Measurements from ENCODE around the gene EMC10.

EMC10 gene

DNA sequence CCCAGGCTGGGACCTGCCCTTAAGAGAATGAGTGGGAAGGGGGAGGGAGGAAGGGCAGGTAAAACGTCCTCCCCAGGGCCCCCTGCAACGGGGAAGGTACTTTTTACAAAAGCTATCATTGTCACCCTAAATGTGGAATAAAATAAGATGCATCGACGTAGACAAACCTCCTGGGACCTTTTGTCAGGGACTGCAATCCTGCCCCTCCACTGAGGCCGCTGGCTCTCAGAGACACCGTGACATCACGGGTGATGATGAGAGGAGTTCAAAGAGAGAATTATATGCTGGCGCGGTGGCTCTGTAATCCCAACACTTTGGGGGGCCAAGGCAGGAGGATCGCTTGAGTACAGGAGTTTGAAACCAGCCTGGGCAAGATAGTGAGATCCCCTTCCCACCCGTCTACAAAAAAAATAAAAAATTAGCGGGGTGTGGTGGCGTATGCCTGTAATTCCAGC lies 45.4 kb upstream of the EMC10 start:
- no peak overlapping the region for H3K4me3 ChIP-seq (ENCODE audit: low read depth, low read length)
- TF ChIP-seq ZFHX2 (tag by site-specific recombination; conservative IDR thresholded peaks at IDR 0.05) (0 out of 2 replicates have a peak, but pooled peaks have one; percentile 2), ZNF121 (tag by site-specific recombination; IDR thresholded peaks at IDR 0.05) (peak; percentile 89), ZNF169 (tag by site-specific recombination; IDR thresholded peaks at IDR 0.05) (no peak)
- ChIA-PET POLR2A (interaction anchor here (0.7 kb wide), 1 partner anchor 70 kb away, joined by 3 read pairs; no protein-coding TSS in a partner anchor), CTCF (interaction anchor here (1.4 to 1.6 kb wide), 3 partner anchors 16 to 30 kb away, joined by 4 to 8 read pairs (median 5); no protein-coding TSS in a partner anchor)
- H3K36me3 ChIP-seq (ENCODE audit: control insufficient read depth in 2 of 2, insufficient read depth in 1 of 2, low read length in 2 of 2), result no peaks in the 10 kb centered on the region
- peaks cover 11% of the 10 kb centered on the region for H3K4me1 ChIP-seq (ENCODE audit: control insufficient read depth, insufficient read depth, low read length)
- H3K9me3 ChIP-seq (ENCODE audit: control insufficient read depth, insufficient read depth, low read depth, low read length), result no peaks in the 10 kb centered on the region
- H3K27ac ChIP-seq (ENCODE audit: extremely low read depth, low read depth, low read length), result no peak overlapping the region

GRCh38 chr19:50431343-50432220 lies 44.7 kb upstream of the EMC10 start:
- Histone ChIP-seq H3K36me3 (ENCODE audit: control insufficient read depth in 2 of 2, insufficient read depth in 1 of 2, low read length in 2 of 2) (no peaks in the 10 kb centered on the region), H3K27ac (ENCODE audit: extremely low read depth, low read depth, low read length) (no peak overlapping the region; the same call in 1 of the 2 replicates), H3K9me3 (ENCODE audit: control insufficient read depth, insufficient read depth, low read depth, low read length) (no peaks in the 10 kb centered on the region), H3K4me1 (ENCODE audit: control insufficient read depth, insufficient read depth, low read length) (peaks cover 11% of the 10 kb centered on the region), H3K4me3 (ENCODE audit: low read depth, low read length) (peak overlapping the region; percentile 57)
- CTCF ChIA-PET, result interaction anchor here (0.8 to 1.6 kb wide), 2 partner anchors 29 to 74 kb away, joined by 3 to 5 read pairs; no protein-coding TSS in a partner anchor
- POLR2A ChIA-PET, result interaction anchor here (0.5 to 1.2 kb wide), 3 partner anchors 54 to 373 kb away, joined by 3 read pairs; no protein-coding TSS in a partner anchor
- TF ChIP-seq ZSCAN30 (tag by site-specific recombination; IDR thresholded peaks at IDR 0.05), result peak; percentile 63; the same call in 1 of the 2 replicates
- peak; percentile 64; the same call in 1 of the 2 replicates for TF ChIP-seq ZNF777 (tag by site-specific recombination; IDR thresholded peaks at IDR 0.05; ENCODE audit: borderline replicate concordance)
- TF ChIP-seq, protein P1, sequence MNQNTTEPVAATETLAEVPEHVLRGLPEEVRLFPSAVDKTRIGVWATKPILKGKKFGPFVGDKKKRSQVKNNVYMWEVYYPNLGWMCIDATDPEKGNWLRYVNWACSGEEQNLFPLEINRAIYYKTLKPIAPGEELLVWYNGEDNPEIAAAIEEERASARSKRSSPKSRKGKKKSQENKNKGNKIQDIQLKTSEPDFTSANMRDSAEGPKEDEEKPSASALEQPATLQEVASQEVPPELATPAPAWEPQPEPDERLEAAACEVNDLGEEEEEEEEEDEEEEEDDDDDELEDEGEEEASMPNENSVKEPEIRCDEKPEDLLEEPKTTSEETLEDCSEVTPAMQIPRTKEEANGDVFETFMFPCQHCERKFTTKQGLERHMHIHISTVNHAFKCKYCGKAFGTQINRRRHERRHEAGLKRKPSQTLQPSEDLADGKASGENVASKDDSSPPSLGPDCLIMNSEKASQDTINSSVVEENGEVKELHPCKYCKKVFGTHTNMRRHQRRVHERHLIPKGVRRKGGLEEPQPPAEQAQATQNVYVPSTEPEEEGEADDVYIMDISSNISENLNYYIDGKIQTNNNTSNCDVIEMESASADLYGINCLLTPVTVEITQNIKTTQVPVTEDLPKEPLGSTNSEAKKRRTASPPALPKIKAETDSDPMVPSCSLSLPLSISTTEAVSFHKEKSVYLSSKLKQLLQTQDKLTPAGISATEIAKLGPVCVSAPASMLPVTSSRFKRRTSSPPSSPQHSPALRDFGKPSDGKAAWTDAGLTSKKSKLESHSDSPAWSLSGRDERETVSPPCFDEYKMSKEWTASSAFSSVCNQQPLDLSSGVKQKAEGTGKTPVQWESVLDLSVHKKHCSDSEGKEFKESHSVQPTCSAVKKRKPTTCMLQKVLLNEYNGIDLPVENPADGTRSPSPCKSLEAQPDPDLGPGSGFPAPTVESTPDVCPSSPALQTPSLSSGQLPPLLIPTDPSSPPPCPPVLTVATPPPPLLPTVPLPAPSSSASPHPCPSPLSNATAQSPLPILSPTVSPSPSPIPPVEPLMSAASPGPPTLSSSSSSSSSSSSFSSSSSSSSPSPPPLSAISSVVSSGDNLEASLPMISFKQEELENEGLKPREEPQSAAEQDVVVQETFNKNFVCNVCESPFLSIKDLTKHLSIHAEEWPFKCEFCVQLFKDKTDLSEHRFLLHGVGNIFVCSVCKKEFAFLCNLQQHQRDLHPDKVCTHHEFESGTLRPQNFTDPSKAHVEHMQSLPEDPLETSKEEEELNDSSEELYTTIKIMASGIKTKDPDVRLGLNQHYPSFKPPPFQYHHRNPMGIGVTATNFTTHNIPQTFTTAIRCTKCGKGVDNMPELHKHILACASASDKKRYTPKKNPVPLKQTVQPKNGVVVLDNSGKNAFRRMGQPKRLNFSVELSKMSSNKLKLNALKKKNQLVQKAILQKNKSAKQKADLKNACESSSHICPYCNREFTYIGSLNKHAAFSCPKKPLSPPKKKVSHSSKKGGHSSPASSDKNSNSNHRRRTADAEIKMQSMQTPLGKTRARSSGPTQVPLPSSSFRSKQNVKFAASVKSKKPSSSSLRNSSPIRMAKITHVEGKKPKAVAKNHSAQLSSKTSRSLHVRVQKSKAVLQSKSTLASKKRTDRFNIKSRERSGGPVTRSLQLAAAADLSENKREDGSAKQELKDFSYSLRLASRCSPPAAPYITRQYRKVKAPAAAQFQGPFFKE (tag by site-specific recombination; IDR thresholded peaks at IDR 0.05; ENCODE audit: borderline replicate concordance), result no peak
- no peak for TF ChIP-seq ZNF114 (tag by site-specific recombination; IDR thresholded peaks at IDR 0.05)
- no peak for TF ChIP-seq ZNF776 (tag by site-specific recombination; IDR thresholded peaks at IDR 0.05; ENCODE audit: borderline replicate concordance)
- peak; percentile 42 for TF ChIP-seq ZBTB26 (tag by site-specific recombination; optimal IDR thresholded peaks at IDR 0.05)
- TF ChIP-seq ZNF350 (tag by site-specific recombination; IDR thresholded peaks at IDR 0.05), result no peak
- no peak for TF ChIP-seq ZIC2 (tag by site-specific recombination; IDR thresholded peaks at IDR 0.05)
- peak; percentile 74; the same call in 1 of the 2 replicates for TF ChIP-seq PATZ1 (tag by site-specific recombination; IDR thresholded peaks at IDR 0.05)
- TF ChIP-seq ZNF335 (tag by site-specific recombination; conservative IDR thresholded peaks at IDR 0.05), result peak; percentile 76
- no peak for TF ChIP-seq ZNF10 (tag by site-specific recombination; IDR thresholded peaks at IDR 0.05)
- no peak for TF ChIP-seq ZNF548 (tag by site-specific recombination; IDR thresholded peaks at IDR 0.05)
- TF ChIP-seq, protein P2, sequence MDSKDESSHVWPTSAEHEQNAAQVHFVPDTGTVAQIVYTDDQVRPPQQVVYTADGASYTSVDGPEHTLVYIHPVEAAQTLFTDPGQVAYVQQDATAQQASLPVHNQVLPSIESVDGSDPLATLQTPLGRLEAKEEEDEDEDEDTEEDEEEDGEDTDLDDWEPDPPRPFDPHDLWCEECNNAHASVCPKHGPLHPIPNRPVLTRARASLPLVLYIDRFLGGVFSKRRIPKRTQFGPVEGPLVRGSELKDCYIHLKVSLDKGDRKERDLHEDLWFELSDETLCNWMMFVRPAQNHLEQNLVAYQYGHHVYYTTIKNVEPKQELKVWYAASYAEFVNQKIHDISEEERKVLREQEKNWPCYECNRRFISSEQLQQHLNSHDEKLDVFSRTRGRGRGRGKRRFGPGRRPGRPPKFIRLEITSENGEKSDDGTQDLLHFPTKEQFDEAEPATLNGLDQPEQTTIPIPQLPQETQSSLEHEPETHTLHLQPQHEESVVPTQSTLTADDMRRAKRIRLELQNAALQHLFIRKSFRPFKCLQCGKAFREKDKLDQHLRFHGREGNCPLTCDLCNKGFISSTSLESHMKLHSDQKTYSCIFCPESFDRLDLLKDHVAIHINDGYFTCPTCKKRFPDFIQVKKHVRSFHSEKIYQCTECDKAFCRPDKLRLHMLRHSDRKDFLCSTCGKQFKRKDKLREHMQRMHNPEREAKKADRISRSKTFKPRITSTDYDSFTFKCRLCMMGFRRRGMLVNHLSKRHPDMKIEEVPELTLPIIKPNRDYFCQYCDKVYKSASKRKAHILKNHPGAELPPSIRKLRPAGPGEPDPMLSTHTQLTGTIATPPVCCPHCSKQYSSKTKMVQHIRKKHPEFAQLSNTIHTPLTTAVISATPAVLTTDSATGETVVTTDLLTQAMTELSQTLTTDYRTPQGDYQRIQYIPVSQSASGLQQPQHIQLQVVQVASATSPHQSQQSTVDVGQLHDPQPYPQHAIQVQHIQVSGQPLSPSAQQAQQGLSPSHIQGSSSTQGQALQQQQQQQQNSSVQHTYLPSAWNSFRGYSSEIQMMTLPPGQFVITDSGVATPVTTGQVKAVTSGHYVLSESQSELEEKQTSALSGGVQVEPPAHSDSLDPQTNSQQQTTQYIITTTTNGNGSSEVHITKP (tag by site-specific recombination; IDR thresholded peaks at IDR 0.05), result peak; percentile 81
- 0 out of 2 replicates have a peak, but pooled peaks have one; percentile 19 for TF ChIP-seq ZNF394 (tag by site-specific recombination; IDR thresholded peaks at IDR 0.05; ENCODE audit: borderline replicate concordance)
- TF ChIP-seq SP7 (tag by site-specific recombination; IDR thresholded peaks at IDR 0.05), result 0 out of 2 replicates have a peak, but pooled peaks have one; percentile 37
- no peak for TF ChIP-seq BCL11B (tag by site-specific recombination; IDR thresholded peaks at IDR 0.05; ENCODE audit: low read depth)

Data from HEK293 (cell line).